Measurements from ENCODE around the gene TRIM29. TPM values are rescaled to one million over a fixed set of nuclear protein-coding genes. Genes with fewer than 3 reads are reported as not detected.

Gene TRIM29
- total RNA-seq, 4 donors from 2014 or later, result 4.6 to 7.6 (median 6.1) TPM

DNA sequence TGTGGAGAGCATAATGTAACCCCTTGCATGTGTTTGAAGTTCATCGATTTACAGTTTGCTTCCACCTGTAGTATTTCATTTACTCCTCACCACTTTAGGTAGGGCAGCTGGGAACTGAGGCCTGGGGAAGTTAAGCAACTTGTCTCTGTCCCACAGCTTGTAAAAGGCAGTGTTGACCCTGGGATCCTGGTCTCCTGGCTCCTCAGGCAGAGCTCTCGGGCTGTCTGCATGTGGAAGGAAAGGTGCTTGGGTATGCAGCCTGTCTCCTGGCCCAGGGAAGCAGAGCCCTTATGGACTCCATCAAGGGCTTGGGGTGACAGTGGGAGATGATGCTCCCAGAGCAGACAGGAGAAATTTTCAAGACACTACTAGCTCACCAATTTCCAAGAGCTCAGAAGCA, 49.9 kb downstream of the TRIM29 start:
- Histone ChIP-seq H3K27ac (no peak overlapping the region), H3K4me1 (peaks cover 0 to 5% of the 10 kb centered on the region in 2 donors), H3K4me3 (no peak overlapping the region), H3K27me3 (no peaks in the 10 kb centered on the region), H3K9me3 (no peaks in the 10 kb centered on the region), H3K36me3 (no peaks in the 10 kb centered on the region)
- DNase-seq, result no peak
- no peak for TF ChIP-seq POLR2A (IDR thresholded peaks at IDR 0.05)
- TF ChIP-seq, protein P1, sequence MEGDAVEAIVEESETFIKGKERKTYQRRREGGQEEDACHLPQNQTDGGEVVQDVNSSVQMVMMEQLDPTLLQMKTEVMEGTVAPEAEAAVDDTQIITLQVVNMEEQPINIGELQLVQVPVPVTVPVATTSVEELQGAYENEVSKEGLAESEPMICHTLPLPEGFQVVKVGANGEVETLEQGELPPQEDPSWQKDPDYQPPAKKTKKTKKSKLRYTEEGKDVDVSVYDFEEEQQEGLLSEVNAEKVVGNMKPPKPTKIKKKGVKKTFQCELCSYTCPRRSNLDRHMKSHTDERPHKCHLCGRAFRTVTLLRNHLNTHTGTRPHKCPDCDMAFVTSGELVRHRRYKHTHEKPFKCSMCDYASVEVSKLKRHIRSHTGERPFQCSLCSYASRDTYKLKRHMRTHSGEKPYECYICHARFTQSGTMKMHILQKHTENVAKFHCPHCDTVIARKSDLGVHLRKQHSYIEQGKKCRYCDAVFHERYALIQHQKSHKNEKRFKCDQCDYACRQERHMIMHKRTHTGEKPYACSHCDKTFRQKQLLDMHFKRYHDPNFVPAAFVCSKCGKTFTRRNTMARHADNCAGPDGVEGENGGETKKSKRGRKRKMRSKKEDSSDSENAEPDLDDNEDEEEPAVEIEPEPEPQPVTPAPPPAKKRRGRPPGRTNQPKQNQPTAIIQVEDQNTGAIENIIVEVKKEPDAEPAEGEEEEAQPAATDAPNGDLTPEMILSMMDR (IDR thresholded peaks at IDR 0.05), result no peak
- intact Hi-C loops (cut with DNase I; ENCODE audit: low total_unique reads), result no loop called here

DNA sequence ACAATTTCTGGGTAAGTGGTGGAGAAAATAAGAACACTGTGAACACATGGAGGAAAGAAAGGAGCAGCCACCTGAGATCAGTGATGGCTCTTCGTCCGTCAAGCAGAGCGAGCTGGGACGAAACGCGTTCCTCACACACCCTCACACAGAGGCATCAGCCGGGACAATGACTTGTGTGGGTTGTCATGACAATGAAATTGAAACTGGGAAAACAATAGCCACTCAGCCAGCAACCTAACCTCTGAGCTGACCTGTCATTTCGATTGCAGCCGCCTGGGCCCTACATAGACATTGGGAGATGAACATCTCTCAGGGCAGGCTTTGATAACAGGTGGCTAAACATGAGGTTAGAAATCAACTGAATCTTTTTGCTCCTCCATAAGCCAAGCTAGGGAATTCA, 51.3 kb downstream of the TRIM29 start:
- Histone ChIP-seq H3K9me3 (no peaks in the 10 kb centered on the region), H3K27me3 (no peaks in the 10 kb centered on the region), H3K4me1 (peaks cover 0 to 3% of the 10 kb centered on the region in 2 donors), H3K36me3 (no peaks in the 10 kb centered on the region), H3K4me3 (no peak overlapping the region), H3K27ac (no peak overlapping the region)
- intact Hi-C loops (cut with DNase I; ENCODE audit: low total_unique reads), result no loop called here
- no peak for DNase-seq
- TF ChIP-seq, protein P1 (IDR thresholded peaks at IDR 0.05), result no peak
- TF ChIP-seq POLR2A (IDR thresholded peaks at IDR 0.05), result no peak

GRCh38 chr11:120079750-120080610, 57.9 kb downstream of the TRIM29 start:
- no peak overlapping the region for H3K4me3 ChIP-seq
- H3K4me1 ChIP-seq, result no peaks in the 10 kb centered on the region
- H3K36me3 ChIP-seq, result no peaks in the 10 kb centered on the region
- TF ChIP-seq, protein P1 (IDR thresholded peaks at IDR 0.05), result peak in 3 of 4 experiments; percentile 36 to 45 (median 40)
- TF ChIP-seq POLR2A (IDR thresholded peaks at IDR 0.05), result no peak
- H3K9me3 ChIP-seq, result no peaks in the 10 kb centered on the region
- DNase-seq, result no peak
- intact Hi-C loops (cut with DNase I; ENCODE audit: low total_unique reads), result no loop called here
- no peaks in the 10 kb centered on the region for H3K27me3 ChIP-seq
- H3K27ac ChIP-seq, result no peak overlapping the region

DNA sequence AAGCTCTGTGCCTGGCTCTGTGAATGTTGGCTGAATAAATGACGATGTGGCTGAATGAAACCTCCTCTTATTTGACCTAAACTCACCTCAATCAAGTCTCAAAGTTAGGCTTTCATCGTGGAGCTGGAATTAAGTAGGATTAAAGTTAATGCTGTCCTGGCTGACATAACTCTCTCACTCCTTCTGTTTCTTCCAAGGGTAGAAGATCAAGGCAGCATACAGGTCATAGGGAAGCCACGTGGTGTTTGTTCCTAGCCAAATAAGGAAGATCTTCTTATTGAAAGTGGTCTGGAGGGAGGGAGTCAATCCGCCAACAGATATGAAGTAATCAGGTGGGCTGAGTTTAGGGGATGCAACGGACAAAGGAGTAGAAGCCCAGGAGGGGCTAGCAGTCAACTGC, 59.5 kb downstream of the TRIM29 start:
- Histone ChIP-seq H3K4me3 (no peak overlapping the region), H3K27me3 (no peaks in the 10 kb centered on the region), H3K27ac (no peak overlapping the region), H3K36me3 (no peaks in the 10 kb centered on the region), H3K9me3 (no peaks in the 10 kb centered on the region), H3K4me1 (no peaks in the 10 kb centered on the region)
- TF ChIP-seq POLR2A (IDR thresholded peaks at IDR 0.05), result no peak
- TF ChIP-seq, protein P1 (IDR thresholded peaks at IDR 0.05), result no peak
- intact Hi-C loops (cut with DNase I; ENCODE audit: low total_unique reads), result no loop called here
- no peak for DNase-seq

- no peak for DNase-seq
- Histone ChIP-seq H3K9me3 (no peaks in the 10 kb centered on the region), H3K36me3 (no peaks in the 10 kb centered on the region), H3K4me3 (no peak overlapping the region), H3K4me1 (no peaks in the 10 kb centered on the region), H3K27ac (no peak overlapping the region), H3K27me3 (no peaks in the 10 kb centered on the region)
- intact Hi-C loops (cut with DNase I; ENCODE audit: low total_unique reads), result no loop called here
- TF ChIP-seq, protein P1 (IDR thresholded peaks at IDR 0.05), result no peak
- no peak for TF ChIP-seq POLR2A (IDR thresholded peaks at IDR 0.05)
Measured at GRCh38 chr11:120074076-120074475, 63.8 kb downstream of the TRIM29 start.
